ENCODE measurements around the gene DTX1.

GRCh38 chr12:113057565-113058485 is 1.3 kb downstream of the DTX1 start:
- TF ChIP-seq, protein P1, sequence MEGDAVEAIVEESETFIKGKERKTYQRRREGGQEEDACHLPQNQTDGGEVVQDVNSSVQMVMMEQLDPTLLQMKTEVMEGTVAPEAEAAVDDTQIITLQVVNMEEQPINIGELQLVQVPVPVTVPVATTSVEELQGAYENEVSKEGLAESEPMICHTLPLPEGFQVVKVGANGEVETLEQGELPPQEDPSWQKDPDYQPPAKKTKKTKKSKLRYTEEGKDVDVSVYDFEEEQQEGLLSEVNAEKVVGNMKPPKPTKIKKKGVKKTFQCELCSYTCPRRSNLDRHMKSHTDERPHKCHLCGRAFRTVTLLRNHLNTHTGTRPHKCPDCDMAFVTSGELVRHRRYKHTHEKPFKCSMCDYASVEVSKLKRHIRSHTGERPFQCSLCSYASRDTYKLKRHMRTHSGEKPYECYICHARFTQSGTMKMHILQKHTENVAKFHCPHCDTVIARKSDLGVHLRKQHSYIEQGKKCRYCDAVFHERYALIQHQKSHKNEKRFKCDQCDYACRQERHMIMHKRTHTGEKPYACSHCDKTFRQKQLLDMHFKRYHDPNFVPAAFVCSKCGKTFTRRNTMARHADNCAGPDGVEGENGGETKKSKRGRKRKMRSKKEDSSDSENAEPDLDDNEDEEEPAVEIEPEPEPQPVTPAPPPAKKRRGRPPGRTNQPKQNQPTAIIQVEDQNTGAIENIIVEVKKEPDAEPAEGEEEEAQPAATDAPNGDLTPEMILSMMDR (IDR thresholded peaks at IDR 0.05): no peak
- TF ChIP-seq SIN3A (IDR thresholded peaks at IDR 0.05; ENCODE audit: borderline replicate concordance, insufficient read depth, low read depth, low read length) (no peak), POLR2AphosphoS5 (IDR thresholded peaks at IDR 0.05; ENCODE audit: low read depth, low read length) (no peak), REST (IDR thresholded peaks at IDR 0.05; ENCODE audit: insufficient read depth in 1 of 2, low read depth in 2 of 2, low read length in 1 of 2) (no peak), TCF7L2 (IDR thresholded peaks at IDR 0.05; ENCODE audit: low read depth, low read length) (no peak)
